Panc1 (cell line): ENCODE results near the gene CES4A.

Experiments
- CTCF ChIP-seq: fragments of 450-650 bp; IDR thresholded peaks from 2 replicates; pipeline ENCODE4 v1.5.1; 2017; ENCODE audit warnings: mild to moderate bottlenecking
- POLR2AphosphoS5 ChIP-seq: IDR thresholded peaks from 2 replicates; pipeline ENCODE4 v1.6.1; 2012; ENCODE audit warnings: mild to moderate bottlenecking, low read depth, low read length, moderate library complexity
- SIN3A ChIP-seq: IDR thresholded peaks from 2 replicates; pipeline ENCODE4 v1.6.1; 2012; ENCODE audit warnings: low read depth, mild to moderate bottlenecking, low read length, moderate library complexity, borderline replicate concordance; ENCODE audit not compliant: insufficient read depth
- TCF7L2 ChIP-seq: IDR thresholded peaks from 2 replicates; pipeline ENCODE4 v1.6.1; 2011; ENCODE audit warnings: mild to moderate bottlenecking, low read depth, low read length, inconsistent platforms

GRCh38 chr16:66940236-66940635 lies 48.2 kb upstream of the CES4A start:
- TF ChIP-seq CTCF (no peak), POLR2AphosphoS5 (no peak), TCF7L2 (no peak), SIN3A (no peak)
